Amniotic epithelial cell (primary cell): ENCODE measurements around the gene ARHGEF19.
"Not testable (repeated sequence)": the region's sequence is repeated elsewhere in the genome, so short reads cannot be mapped to it uniquely, and the experiment has no call there.

Source experiments
- DNase-seq: peaks from one replicate; pipeline ENCODE4 v3.0.0-alpha.2; 2010; ENCODE audit warnings: low read depth

Gene ARHGEF19

GRCh38 chr1:16166117-16166516 lies 46.3 kb downstream of the ARHGEF19 start:
- no peak for DNase-seq

GRCh38 chr1:16165548-16165947 lies 46.9 kb downstream of the ARHGEF19 start:
- DNase-seq: no peak

- DNase-seq: no peak
Observed at GRCh38 chr1:16165073-16165364, 47.4 kb downstream of the ARHGEF19 start.

GRCh38 chr1:16164213-16165072 lies 48.0 kb downstream of the ARHGEF19 start:
- peak; percentile 96 for DNase-seq

GRCh38 chr1:16163608-16164212 lies 48.7 kb downstream of the ARHGEF19 start:
- not testable (repeated sequence) for DNase-seq

- no peak for DNase-seq
Observed at GRCh38 chr1:16162163-16162822, 50.2 kb downstream of the ARHGEF19 start.

GRCh38 chr1:16161717-16162116 lies 50.7 kb downstream of the ARHGEF19 start:
- DNase-seq: no peak

GRCh38 chr1:16158993-16159831 lies 53.2 kb downstream of the ARHGEF19 start:
- DNase-seq: no peak

GRCh38 chr1:16158025-16158424 lies 54.4 kb downstream of the ARHGEF19 start:
- DNase-seq: no peak

GRCh38 chr1:16156848-16157495 lies 55.5 kb downstream of the ARHGEF19 start:
- peak; percentile 82 for DNase-seq

GRCh38 chr1:16155537-16156410 lies 56.7 kb downstream of the ARHGEF19 start, which contains the start of gene EPHA2:
TSS of gene EPHA2 (minus strand) at chr1:16156069. CDS start at chr1:16155932, 137 bp downstream.
- peak; percentile 85 for DNase-seq

GRCh38 chr1:16153999-16154673 lies 58.3 kb downstream of the ARHGEF19 start:
- no peak for DNase-seq

- no peak for DNase-seq
Observed at GRCh38 chr1:16153096-16153998, 59.1 kb downstream of the ARHGEF19 start.

- no peak for DNase-seq
Observed at GRCh38 chr1:16152481-16153087, 59.9 kb downstream of the ARHGEF19 start.

- no peak for DNase-seq
Observed at GRCh38 chr1:16151995-16152384, 60.5 kb downstream of the ARHGEF19 start.

GRCh38 chr1:16151196-16151994 lies 61.1 kb downstream of the ARHGEF19 start:
- DNase-seq: no peak

GRCh38 chr1:16150508-16150907 lies 61.9 kb downstream of the ARHGEF19 start:
- no peak for DNase-seq
